Tibial artery (tissue), 4 donors: ENCODE data around the gene ZFP64.

Source experiments
- DNase-seq, 2 donors: peaks; one replicate each; pipeline ENCODE4 v3.0.0-alpha.2; 2019
- H3K27ac ChIP-seq, 2 donors: fragments of 200-600 bp; sonication (generic) in 1 of 2; 1 replicate in 1 of 2; 2 replicates in 1 of 2; pipeline ENCODE4 v1.5.1; 2018 to 2019; ENCODE audit warnings: mild to moderate bottlenecking in 1 of 2
- H3K27me3 ChIP-seq, 2 donors: fragments of 200-600 bp; sonication (generic) in 1 of 2; one replicate each; pipeline versions ENCODE4 v1.5.1 to v1.6.0; 2016 to 2019
- H3K36me3 ChIP-seq, 3 donors: fragments of 200-600 bp; sonication (generic) in 2 of 3; one replicate each; pipeline ENCODE4 v1.5.1; 2016 to 2019; ENCODE audit warnings: mild to moderate bottlenecking in 2 of 3
- H3K4me1 ChIP-seq, 4 donors: fragments of 200-600 bp; sonication (generic) in 2 of 4; 1 replicate in 3 of 4; 2 replicates in 1 of 4; pipeline ENCODE4 v1.5.1; 2016 to 2019
- H3K4me3 ChIP-seq, 2 donors: fragments of 200-600 bp; sonication (generic) in 1 of 2; 1 replicate in 1 of 2; 2 replicates in 1 of 2; pipeline ENCODE4 v1.5.1; 2018 to 2019; ENCODE audit warnings: mild to moderate bottlenecking in 2 of 2
- H3K9me3 ChIP-seq, 3 donors: fragments of 200-600 bp; sonication (generic) in 1 of 3; one replicate each; pipeline ENCODE4 v1.5.1; 2016 to 2019
- CTCF ChIP-seq, 2 experiments: fragments of 200-600 bp in 1 of 2; fragments of 450-650 bp in 1 of 2; IDR thresholded peaks; one replicate each; pipeline ENCODE4 v1.5.1; 2017 to 2019; ENCODE audit warnings: antibody characterized with exemption in 2 of 2, mild to moderate bottlenecking in 1 of 2, moderate library complexity in 1 of 2
- intact Hi-C: fragments of 100-400 bp; cut with DNase I; formaldehyde crosslinking; loops from one replicate; pipeline ENCODE4 v1.15.0; 2023; ENCODE audit warnings: low total_unique reads

Gene ZFP64

GRCh38 chr20:52219441-52219840 is 27.9 kb upstream of the ZFP64 start:
- no peak overlapping the region for H3K27ac ChIP-seq
- no peak for TF ChIP-seq CTCF (IDR thresholded peaks at IDR 0.05)
- peaks cover 0 to 7% (median 0%) of the 10 kb centered on the region in 3 donors for H3K9me3 ChIP-seq
- no peak overlapping the region for H3K4me3 ChIP-seq
- DNase-seq: no peak
- no peaks in the 10 kb centered on the region for H3K36me3 ChIP-seq
- intact Hi-C loops: no loop called here
- no peaks in the 10 kb centered on the region for H3K4me1 ChIP-seq
- no peaks in the 10 kb centered on the region for H3K27me3 ChIP-seq

- peaks cover 0 to 15% (median 0%) of the 10 kb centered on the region in 3 donors for H3K9me3 ChIP-seq
- no peaks in the 10 kb centered on the region for H3K27me3 ChIP-seq
- no peaks in the 10 kb centered on the region for H3K4me1 ChIP-seq
- TF ChIP-seq CTCF (IDR thresholded peaks at IDR 0.05): no peak
- no peak overlapping the region for H3K4me3 ChIP-seq
- no peak overlapping the region for H3K27ac ChIP-seq
- H3K36me3 ChIP-seq: no peaks in the 10 kb centered on the region
- DNase-seq: no peak
- intact Hi-C loops: no loop called here
Measured at GRCh38 chr20:52217689-52218395, 26.3 kb upstream of the ZFP64 start.

GRCh38 chr20:52213995-52214394 is 22.4 kb upstream of the ZFP64 start:
- Histone ChIP-seq H3K27ac (no peak overlapping the region), H3K9me3 (peaks cover 0 to 15% (median 0%) of the 10 kb centered on the region in 3 donors), H3K4me1 (no peaks in the 10 kb centered on the region), H3K27me3 (peaks cover 0 to 1% of the 10 kb centered on the region in 2 donors), H3K36me3 (no peaks in the 10 kb centered on the region), H3K4me3 (no peak overlapping the region)
- intact Hi-C loops: no loop called here
- no peak for TF ChIP-seq CTCF (IDR thresholded peaks at IDR 0.05)
- DNase-seq: no peak

- H3K4me3 ChIP-seq: no peak overlapping the region
- H3K36me3 ChIP-seq: no peaks in the 10 kb centered on the region
- no peak overlapping the region for H3K27ac ChIP-seq
- no peaks in the 10 kb centered on the region for H3K4me1 ChIP-seq
- no peak for TF ChIP-seq CTCF (IDR thresholded peaks at IDR 0.05)
- H3K9me3 ChIP-seq: peaks cover 0 to 15% (median 0%) of the 10 kb centered on the region in 3 donors
- H3K27me3 ChIP-seq: peaks cover 0 to 4% of the 10 kb centered on the region in 2 donors
- no peak for DNase-seq
- intact Hi-C loops: no loop called here
Measured at GRCh38 chr20:52212943-52213342, 21.4 kb upstream of the ZFP64 start.

- no peak for TF ChIP-seq CTCF (IDR thresholded peaks at IDR 0.05)
- Histone ChIP-seq H3K4me1 (no peaks in the 10 kb centered on the region), H3K9me3 (peaks cover 0 to 8% (median 0%) of the 10 kb centered on the region in 3 donors), H3K4me3 (no peak overlapping the region), H3K27ac (no peak overlapping the region), H3K36me3 (no peaks in the 10 kb centered on the region), H3K27me3 (peaks cover 0 to 9% of the 10 kb centered on the region in 2 donors)
- intact Hi-C loops: no loop called here
- no peak for DNase-seq
Measured at GRCh38 chr20:52210037-52210990, 18.7 kb upstream of the ZFP64 start.
